Activated T-cell treated with anti-CD3 and anti-CD28 coated beads for 48 hours (primary cell): ENCODE results near the gene ZG16.
"Not testable (repeated sequence)": the region's sequence is repeated elsewhere in the genome, so short reads cannot be mapped to it uniquely, and the experiment has no call there.

Experiments used
- DNase-seq: peaks from one replicate; pipeline ENCODE4 v3.0.0-alpha.2; 2020; ENCODE audit warnings: low read depth

The ZG16 gene

GRCh38 chr16:29777576-29778350, at the start of gene ZG16:
ZG16 (plus strand) TSS chr16:29778256; CDS start chr16:29779267, 1,011 bp downstream.
- DNase-seq, result no peak

- no peak for DNase-seq
These were observed 48.9 kb upstream of the ZG16 start for GRCh38 chr16:29729116-29729521.

GRCh38 chr16:29730649-29731048, 47.4 kb upstream of the ZG16 start:
- no peak for DNase-seq

- DNase-seq, result peak; percentile 67
These were observed 46.1 kb upstream of the ZG16 start for GRCh38 chr16:29731768-29732601.

- DNase-seq, result no peak
These were observed 43.3 kb upstream of the ZG16 start for GRCh38 chr16:29734786-29735185.

GRCh38 chr16:29736112-29736511, 41.9 kb upstream of the ZG16 start:
- DNase-seq, result no peak

- no peak for DNase-seq
These were observed 41.3 kb upstream of the ZG16 start for GRCh38 chr16:29736764-29737163.

- no peak for DNase-seq
These were observed 40.3 kb upstream of the ZG16 start for GRCh38 chr16:29737713-29738112.

GRCh38 chr16:29738514-29738913, 39.5 kb upstream of the ZG16 start:
- DNase-seq, result no peak

GRCh38 chr16:29739927-29740629, 38.0 kb upstream of the ZG16 start:
- DNase-seq, result not testable (repeated sequence)

- DNase-seq, result not testable (repeated sequence)
These were observed 37.4 kb upstream of the ZG16 start for GRCh38 chr16:29740630-29741015.

- DNase-seq, result no peak
These were observed 35.3 kb upstream of the ZG16 start for GRCh38 chr16:29742683-29743275.

GRCh38 chr16:29743475-29743826, 34.6 kb upstream of the ZG16 start:
- DNase-seq, result no peak

GRCh38 chr16:29743827-29744531, 34.1 kb upstream of the ZG16 start:
- no peak for DNase-seq

GRCh38 chr16:29744541-29745101, 33.4 kb upstream of the ZG16 start:
- no peak for DNase-seq

- DNase-seq, result peak; percentile 48
These were observed 32.8 kb upstream of the ZG16 start for GRCh38 chr16:29745121-29745852.

- peak; percentile 80 for DNase-seq
These were observed 32.2 kb upstream of the ZG16 start, which contains the start of gene C16orf54 for GRCh38 chr16:29745853-29746345. C16orf54 (minus strand) TSS chr16:29745990; CDS start chr16:29744951, 1,039 bp downstream.

- not testable (repeated sequence) for DNase-seq
These were observed 31.5 kb upstream of the ZG16 start for GRCh38 chr16:29746518-29746917.

GRCh38 chr16:29747947-29748759, 29.9 kb upstream of the ZG16 start:
- DNase-seq, result no peak
